D721Med (cell line): ENCODE measurements around the gene IRX1.

ENCODE experiments used
- DNase-seq: peaks from one replicate; pipeline ENCODE4 v3.0.0; 2011; ENCODE audit warnings: low spot score; ENCODE audit not compliant: insufficient read length
- FAIRE-seq: peaks from 2 replicates; lab custom pipeline; 2011; peaks lifted over from hg19 to GRCh38; lab: Jason Lieb, UNC
- CTCF ChIP-seq: IDR thresholded peaks from 2 replicates; pipeline ENCODE4 v1.5.1; 2012; ENCODE audit warnings: mild to moderate bottlenecking, control low read depth; ENCODE audit not compliant: insufficient read depth; ENCODE audit errors: missing control alignments

Gene IRX1

GRCh38 chr5:3595006-3595961, at the start of gene IRX1:
Gene IRX1, plus strand, starts transcription at chr5:3595832. Its CDS starts 274 bp downstream, at chr5:3596106.
- DNase-seq (no peak), FAIRE-seq (no peak)
- no peak for TF ChIP-seq CTCF

- DNase-seq (no peak), FAIRE-seq (no peak)
- TF ChIP-seq CTCF: no peak
Measured at GRCh38 chr5:3546028-3546427, 49.6 kb upstream of the IRX1 start.

GRCh38 chr5:3564116-3564515, 31.5 kb upstream of the IRX1 start:
- no peak for FAIRE-seq
- no peak for TF ChIP-seq CTCF

GRCh38 chr5:3564827-3565518, 30.7 kb upstream of the IRX1 start:
- DNase-seq (no peak), FAIRE-seq (no peak)
- TF ChIP-seq CTCF: no peak

More at GRCh38 chr5:3564116-3564515, 31.5 kb upstream of the IRX1 start:
- DNase-seq: no peak

GRCh38 chr5:3584724-3585531, 10.7 kb upstream of the IRX1 start:
- FAIRE-seq: no peak
- TF ChIP-seq CTCF: no peak
- no peak for DNase-seq

GRCh38 chr5:3590161-3590966, 5.3 kb upstream of the IRX1 start:
- FAIRE-seq (no peak), DNase-seq (no peak)
- no peak for TF ChIP-seq CTCF
